GOT3 (cell line): ENCODE data around the gene COL18A1.
"Not testable (repeated sequence)": the region's sequence is repeated elsewhere in the genome, so short reads cannot be mapped to it uniquely, and the experiment has no call there.

Experiments
- DNase-seq: peaks from one replicate; lab custom pipeline; 2025; ENCODE audit warnings: mixed read lengths; lab: John Stamatoyannopoulos, UW

The COL18A1 gene

DNA sequence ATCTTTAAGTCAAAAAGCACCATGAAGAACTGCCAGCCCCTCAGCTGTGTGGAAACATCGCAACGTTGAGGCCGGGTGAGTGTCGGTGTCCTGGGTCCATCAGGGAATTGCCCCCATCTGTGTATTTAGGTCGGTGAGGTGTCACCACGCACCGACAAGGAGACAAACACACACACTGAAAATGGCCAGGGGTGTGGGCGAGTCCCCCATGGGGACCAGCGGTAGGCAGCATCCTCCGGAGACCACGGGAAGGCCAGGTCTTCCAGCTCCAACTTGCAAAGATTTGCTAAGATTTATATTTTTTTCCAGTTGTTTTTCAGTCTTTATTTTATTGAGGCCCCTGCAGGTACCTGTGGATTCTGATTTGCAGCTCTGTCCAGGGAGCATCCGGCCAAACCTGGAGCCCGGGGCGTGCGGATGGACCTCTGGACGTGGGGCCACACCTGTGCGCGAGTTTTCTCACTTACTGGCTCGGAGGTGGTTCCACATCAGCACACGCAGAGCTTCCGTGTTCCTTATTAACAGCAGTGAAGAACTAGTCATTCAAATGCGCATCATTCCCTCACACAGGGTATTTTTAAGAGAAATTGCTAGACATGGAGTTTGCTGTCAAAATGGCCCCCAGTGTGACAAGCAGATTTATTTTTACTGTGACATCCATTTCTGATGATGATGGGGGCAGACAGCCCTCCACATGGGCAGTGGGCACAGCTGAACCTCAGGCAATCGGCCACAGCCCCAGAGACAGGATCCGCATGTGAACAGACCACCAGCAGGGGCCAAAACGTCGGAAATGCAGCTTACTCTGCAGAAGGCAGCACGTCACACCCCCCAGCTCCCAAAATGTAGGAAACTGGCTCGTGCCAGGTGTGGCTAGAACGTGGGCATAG, 154.5 kb downstream of the COL18A1 start:
- DNase-seq, result no peak

GRCh38 chr21:45560106-45561021, 155.4 kb downstream of the COL18A1 start:
- no peak for DNase-seq

GRCh38 chr21:45561241-45561640, 156.3 kb downstream of the COL18A1 start:
- DNase-seq, result not testable (repeated sequence)

DNA sequence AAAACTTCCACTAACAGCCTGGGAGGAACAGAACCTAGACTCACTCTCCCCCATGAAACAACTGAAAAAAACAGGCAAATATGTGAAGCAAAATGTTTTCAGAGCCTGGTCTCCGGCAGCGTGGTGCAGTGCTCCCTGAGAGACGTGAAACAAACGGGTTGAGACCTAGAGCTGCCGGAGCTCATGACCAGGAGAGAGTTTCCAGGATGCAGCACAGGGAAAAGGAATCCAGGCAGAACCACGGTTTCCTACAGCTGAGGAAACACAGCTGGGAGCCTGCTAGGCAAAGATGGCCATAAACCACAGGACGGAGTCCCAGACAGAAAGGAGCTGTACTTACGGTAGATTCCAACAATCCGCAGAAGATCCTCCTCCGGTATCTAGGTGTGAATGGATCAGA, 157.4 kb downstream of the COL18A1 start:
- DNase-seq, result no peak

DNA sequence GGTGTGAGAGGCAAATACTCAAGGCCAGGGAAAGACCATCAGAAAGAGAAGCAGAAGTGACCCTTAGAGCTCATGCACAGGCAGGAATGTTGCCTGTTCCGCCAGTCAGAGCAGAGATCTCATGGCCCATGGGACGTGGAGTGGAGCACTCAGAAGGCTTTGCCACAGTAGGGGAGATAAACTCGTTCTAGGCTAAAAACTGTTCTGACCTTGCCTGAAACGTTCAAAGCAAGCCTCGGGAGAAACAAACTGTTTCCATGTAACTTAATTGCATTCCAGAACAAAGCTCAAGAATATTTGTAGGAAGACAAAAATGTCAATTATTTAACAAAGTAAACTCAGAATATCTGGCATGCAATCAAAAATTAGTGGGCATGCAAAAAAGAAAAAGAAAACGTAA, 158.0 kb downstream of the COL18A1 start:
- DNase-seq, result no peak
